GM19438 (cell line): ENCODE measurements around the gene ARPC1A.
"Not testable (repeated sequence)": the region's sequence is repeated elsewhere in the genome, so short reads cannot be mapped to it uniquely, and the experiment has no call there.

Experiments
- ATAC-seq: cut with Tn5 transposase; IDR thresholded peaks from one replicate; pipeline ENCODE4 v1.9.1; 2021; ENCODE audit warnings: low read depth; ENCODE audit not compliant: unreplicated experiment

Gene ARPC1A

DNA sequence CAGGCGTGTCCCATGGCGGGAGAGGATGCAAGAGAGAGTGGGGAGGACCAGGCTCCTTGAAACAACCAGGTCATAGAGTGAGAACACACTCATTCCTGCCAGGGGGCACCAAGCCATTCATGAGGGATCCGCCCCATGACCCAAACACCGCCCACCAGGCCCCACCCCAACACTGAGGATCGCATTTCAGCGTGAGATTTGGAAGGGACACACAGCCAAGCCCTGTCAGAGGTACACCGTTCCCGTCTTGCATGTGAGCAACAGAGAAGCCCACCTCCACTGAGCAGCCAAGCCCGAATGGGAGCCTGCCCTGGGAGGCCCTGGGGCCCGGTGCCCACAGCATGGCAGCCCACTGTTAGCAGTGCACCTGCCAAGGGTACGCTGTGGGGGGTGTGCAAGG, 40.9 kb downstream of the ARPC1A start:
- ATAC-seq = no peak

DNA sequence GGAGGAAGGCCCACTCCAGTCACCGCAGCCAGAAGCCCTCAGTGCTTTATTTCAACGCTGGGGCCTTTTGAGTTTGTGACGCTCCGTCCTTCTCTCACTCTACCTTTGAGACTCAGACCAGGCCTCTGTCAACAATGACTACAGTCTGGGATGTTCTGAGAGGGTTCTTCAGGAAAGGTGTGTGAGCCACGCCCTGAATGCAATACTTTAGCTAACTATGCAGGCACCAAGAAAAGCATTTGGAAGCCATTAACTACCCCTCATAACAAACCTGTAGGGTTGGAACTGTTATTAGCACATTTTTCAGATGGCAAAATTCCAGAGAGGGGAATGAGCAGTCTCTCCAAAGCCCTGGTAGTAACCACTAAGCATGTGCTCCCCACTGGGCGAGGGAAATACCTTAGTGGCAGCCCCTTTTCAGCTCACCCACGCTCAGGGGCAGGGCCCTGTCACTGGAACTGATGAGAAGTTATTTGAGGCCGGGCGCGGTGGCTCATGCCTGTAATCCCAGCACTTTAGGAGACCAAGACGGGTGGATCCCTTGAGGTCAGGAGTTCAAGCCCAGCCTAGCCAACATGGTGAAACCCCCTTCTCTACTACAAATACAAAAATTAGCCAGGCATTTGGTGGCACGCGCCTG, 43.2 kb downstream of the ARPC1A start:
- ATAC-seq = no peak

DNA sequence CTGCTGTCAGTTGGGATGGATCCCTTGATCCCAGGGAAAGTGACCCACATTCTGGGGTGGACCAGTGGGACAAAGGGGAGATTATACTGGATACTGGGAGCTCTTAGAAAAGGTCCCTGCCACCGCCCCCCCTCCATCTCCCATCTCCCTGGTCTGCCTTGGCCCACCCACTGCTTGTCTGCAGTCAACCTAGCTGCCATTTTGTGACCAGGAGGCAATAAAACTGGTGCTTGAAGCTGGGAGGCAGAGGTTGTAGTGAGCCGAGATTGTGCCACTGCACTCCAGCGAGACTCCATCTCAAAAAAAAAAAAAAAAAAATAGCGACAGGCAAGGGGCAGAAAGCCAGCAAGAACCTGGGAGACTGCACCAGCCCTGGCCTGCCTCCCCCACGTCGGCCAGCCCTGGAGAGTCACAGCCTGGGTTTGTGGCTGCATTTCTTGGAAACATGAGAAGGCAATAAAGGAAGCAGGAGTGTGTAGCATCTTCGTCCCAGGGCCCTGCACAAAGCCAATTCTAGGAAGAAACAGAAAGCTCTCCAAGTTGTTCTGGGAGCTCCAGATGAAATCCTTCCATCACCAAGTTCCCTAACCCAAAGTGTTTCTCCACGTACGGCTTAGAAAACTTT, 44.2 kb downstream of the ARPC1A start:
- no peak for ATAC-seq

DNA sequence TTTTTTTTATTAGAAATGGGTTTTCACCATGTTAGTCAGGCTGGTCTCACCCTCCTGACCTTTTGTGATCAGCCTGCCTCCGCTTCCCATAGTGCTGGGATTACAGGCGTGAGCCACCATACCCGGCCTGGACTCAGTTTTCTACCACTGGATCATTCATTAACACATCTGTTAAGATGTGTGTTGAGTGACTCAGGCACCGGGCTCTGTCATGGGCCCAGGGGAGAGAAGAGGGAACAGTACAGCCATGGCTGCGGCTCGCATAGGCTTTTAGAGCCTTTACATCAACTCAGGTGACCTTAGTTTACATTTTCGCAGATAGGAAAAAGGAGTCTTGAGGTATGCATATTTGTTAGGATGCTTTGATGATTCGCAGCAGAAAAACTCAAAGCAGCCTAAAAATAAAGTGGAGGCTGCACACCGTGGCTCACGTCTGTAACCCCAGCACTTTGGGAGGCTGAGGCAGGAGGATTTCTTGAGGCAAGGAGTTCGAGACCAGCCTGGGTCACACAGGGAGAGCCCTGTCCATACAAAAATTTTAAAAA, 45.8 kb downstream of the ARPC1A start:
- no peak for ATAC-seq

DNA sequence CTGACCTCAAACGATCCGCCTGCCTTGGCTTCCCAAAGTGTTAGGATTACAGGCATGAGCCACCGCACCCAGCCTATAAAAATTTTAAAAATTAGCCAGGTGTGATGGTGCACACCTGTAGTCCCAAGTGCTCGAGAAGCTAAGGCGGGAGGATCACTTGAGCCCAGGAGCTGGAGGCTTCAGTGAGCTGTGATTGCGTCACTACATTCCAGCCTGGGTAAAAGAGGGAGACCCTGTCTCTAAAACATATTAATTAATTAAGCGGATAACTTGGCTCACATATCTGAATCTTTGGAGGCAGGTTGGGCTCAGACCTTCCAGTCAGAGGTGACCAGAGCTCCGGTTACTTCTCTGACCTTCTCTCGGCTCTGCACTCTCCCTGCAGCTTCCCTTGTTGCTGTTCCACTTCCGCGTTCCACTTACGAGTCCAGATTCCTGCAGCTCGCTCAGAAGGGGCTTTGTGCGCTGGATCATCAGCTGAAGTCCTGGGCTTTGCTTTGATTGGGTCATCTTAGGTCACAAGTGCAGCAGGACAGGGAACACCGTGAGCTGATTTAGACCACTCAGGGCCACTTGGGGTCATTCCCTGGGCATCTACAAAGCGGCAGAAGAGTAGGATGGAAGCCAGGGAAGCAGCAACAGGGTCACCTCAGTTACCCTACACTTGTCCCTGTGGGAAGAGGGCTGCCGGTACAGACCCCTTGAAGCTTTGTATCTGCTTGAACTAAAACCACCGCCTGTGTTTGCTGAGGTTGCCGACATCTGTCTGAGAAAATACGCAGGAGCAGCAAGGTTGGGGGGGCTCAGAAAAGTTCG, 46.8 kb downstream of the ARPC1A start:
- ATAC-seq = no peak

DNA sequence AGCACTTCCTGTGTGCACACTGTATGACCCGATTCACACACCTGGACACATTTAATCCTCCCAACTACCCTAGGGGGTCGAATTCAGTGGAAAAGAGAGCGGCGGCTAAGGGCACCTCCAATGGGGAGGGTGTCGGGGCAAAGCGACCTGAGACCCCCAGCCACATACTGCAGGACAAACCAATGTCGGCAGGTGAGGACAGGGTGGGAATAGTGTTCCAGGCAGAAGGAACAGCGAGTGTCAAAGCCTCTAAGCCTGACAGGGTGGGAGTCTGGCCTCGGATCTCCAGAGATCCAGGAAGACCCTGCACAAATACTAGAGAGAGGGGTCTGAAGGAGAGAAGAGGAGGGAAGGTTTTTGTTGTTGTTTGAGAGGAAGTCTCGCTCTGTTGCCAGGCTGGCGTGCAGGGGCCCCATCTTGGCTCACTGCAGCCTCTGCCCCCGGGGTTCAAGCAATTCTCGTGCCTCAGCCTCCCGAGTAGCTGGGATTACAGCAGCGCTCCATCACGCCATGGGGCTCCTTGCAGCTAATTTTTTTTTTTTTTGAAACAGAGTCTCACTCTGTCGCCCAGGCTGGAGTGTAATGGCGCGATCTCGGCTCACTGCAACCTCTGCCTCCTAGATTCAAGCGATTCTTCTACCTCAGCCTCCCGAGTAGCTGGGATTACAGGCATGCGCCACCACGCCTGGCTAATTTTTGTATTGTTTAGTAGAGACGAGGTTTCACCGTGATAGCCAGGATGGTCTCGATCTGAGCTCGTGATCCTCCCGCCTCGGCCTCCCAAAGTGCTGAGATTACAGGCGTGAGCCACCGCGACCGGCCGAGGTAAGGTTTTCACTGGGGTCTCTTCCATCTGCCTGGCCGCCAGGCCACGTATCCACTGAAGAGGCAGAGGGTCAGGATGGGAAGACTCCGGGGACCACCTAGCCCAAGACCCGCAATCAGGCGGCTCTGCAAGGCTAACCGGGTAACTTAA, 47.7 kb downstream of the ARPC1A start:
- no peak for ATAC-seq

DNA sequence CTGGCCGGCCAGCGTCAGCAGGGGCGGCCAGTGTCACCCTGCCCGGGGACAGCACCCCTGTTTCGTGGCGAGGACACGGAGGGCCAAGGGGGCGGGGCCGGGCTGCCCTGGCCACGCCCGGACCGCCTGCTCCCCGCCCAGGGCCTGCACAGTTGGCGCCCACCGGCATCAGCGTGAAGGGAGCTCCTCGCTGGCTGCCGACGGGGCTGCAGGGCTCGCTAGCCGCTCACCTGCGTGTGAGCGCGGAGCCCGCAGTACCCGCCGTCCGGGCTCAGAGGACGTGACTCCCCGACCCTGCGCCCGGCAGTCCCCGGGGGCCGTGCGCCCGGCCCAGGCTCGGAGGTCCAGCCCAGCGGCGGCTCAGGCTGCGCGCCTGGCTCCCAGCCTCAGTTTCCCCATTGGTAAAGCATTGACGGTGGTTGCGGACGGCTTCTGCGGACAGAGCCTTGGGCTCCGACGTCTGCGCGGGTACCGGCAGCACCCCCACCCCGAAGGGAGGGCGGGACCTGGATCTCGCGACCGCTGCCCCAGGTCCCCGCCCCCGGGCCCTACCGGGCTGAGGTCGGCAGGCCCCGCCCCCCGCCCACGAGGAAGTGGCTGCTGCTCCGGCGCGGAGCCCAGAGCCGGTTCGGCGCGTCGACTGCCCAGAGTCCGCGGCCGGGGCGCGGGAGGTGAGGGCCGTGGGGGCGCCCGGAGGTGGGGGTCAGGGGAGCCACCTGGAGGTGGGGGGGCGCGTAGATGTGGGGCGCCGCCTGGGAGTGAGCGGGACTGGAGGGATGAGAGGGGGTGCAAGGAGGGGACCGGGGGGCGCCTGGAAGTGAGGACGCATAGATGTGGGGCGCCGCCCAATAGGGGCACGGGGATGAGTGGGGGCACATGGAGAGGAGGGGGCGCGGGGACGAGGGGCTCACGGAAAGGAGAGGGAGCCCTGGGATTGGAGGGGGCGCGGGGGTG, 48.7 kb downstream of the ARPC1A start, which contains the start of gene ARPC1B:
ARPC1B (plus strand) TSS at position 620 of the 954 bp plus-strand sequence. CDS start 10,985 bp downstream, outside the sequence.
- ATAC-seq = peak; percentile 67

DNA sequence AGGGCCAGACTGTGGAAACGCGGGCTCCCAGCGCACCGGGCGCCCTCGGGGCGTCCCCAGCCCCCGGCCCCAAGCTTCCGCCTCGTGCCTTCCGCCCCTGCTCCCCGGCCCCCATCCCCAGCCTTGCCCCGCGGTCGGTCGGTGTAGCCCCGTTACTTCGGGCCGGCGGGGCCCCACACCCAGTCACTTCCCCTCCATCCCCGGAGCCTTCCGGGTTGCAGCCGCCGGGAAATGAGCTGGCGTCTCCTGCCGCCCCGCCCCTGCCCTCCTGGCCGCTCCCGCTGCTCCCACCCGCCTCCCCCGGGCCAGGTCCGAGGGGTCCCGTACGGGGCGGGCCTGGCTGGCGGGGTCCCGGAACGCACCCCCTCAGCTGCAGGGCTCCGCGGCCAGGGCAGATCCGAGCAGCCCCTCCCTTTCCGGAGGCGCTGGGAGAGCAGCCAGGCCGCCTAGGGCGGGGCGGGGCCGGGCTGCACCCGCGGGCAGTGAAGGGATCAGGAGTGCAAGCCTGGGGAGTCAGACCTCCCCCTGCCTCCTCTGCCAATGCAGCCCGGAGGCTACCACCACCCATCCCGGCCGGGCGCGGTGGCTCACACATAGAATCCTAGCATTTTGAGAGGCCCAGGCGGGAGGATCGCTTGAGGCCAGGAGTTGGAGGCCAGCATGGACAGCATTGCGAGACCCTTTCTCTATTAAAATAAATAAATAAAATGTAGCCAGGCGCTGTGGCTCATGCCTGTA, 49.5 kb downstream of the ARPC1A start:
- ATAC-seq = peak; percentile 41

DNA sequence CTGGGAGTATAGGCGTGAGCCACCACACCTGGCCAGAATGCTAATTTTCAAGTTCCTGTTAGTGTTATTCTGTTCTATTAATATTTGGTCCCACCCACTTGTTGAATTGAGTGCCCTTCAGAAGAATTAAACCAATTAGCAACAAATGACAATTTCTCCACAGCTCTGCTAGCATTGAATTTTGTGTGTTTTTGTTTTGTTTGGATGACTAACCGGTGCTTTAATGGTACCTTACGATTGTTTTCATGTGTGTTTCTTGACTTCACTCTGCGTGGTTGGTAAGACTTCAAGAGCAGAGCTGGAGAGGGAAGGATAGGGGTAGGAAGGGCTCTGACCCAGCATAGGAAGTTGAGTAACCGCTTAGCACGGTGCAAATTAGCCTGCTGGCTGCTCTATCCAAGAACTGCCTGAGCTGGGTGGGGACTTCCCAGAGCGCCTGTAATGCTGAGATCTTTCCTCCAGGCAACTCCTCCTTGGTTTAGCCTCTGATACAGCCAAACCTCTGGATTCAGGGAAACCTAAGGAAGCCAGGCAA, 53.4 kb downstream of the ARPC1A start:
- ATAC-seq = no peak

DNA sequence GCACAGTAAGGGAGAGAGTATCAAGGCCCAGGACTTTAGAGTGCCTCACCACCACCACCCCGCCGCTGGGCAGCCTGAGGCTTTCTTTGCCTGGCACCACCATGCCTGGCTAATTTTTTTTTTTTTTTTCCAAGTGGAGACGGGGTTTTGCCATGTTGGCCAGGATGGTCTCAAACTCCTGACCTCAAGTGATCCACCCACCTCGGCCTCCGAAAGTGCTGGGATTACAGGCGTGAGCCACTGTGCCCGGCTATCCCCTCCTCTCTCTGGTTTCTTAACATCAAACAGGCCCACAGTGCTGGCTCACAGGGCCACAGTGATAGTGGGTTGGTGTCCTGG, 54.0 kb downstream of the ARPC1A start:
- not testable (repeated sequence) for ATAC-seq

DNA sequence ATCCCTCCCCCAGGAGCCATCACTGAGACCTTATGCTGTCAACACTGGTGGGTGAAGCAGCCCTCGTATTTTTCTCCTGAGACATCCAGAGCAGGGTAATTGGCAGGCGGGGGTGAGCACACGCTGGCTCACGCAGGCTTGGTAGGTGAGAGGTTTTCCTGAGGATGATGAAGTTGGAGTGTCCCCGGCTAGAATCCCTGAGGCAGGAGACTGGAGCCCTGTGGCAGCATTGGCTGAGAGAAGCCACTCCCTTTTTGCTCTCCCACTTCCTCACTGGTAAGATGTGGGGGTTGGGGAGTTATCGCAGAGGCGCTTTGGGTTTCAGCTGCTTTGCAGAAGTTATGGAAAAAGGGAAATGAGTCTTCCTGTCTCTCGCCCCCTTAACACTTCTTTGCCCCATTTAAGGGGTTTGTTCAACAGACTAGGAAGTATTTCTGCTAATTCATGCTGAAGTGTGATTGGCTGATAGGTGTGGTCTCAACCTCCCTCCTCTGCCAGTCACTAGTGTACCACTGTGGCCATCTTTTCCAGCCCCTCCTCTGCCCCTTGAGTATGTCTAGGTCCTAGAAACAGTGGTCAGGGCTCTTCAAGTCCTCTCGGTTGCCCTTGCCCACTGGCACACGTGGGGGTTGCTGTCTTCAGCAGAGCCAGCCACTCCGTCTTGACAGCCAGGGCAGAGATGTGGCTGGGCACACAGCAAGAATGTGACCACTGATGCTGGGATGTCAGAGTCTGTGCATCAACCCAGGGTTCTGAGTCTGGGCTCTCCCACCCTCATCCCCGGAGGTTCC, 54.5 kb downstream of the ARPC1A start:
- ATAC-seq = peak; percentile 36

DNA sequence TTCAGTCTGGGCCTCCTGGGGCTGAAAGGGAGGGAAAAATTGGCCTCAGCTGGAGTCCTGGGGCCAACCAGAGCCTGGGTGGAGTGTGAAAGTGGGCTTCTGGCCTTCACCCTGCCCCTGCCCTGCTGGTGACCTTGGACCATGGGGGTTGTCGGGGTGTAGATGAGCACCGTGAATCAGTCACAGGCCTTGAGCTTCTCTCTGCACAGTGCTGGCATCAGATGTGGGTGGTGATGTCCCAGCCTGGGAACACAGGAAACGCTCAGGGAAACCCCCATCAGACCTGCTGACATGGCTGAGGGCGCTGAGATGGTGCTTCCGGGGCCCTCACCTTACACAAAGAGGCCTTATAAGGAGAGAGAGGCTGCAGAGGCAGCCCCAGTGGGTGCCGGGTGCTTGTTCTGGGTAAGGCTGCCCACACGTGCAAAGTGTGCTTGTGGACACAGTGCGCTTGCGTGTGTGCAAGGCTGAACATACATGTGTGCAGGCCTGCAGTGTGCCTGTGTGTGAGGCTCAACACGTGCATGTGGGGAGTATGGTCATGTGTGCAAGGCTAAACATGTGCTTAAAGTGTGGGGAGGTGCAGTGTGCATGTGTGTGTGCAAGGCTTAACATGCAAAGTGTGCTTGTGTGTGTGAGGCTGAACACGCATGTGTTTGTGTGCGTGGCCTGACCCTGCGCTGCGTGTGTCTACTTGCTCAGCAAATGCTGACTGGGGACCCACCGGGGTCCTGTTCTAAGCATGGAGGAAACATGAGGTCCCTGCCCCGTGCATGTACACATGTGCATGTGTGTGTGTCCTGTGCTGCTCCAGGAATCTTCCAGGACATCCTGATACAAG, 55.3 kb downstream of the ARPC1A start:
- peak; percentile 85 for ATAC-seq

DNA sequence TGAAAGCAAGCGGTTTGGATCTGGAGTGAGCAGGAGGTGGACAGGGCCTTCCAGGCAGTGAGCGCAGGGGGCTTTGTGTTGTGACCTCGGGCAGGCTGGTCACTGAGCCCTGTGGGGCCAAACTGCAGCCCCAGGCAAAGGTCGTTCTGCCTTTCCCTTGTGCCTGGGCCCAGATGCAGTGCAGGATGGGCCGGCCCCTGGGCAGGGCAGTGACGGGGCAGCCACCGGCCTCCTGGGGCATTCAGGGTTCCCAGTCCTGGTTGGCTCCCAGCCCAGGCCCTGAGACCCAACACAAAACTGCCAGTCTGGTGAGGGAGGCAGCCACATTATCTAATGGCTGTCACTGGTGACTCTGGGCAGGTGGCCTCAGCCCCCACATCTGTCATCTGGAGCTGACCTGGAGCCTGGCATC, 56.0 kb downstream of the ARPC1A start:
- no peak for ATAC-seq

DNA sequence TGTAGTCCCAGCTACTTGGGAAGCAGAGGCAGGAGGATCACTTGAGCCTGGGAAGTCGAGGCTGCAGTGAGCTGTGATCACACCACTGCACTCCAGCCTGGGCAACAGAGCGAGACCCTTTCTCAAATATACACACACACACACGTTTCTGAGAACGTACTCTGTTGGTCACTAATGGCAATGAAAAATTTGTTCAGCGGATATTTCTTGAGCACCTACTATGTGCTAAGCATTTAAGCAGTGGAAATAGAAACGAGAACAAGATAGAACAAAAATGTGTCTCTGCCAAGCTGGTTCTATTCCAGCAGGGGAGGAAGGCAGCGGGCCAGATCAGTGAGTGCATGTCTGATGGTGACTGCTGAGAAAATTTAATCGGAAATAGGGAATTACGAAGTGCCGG, 57.5 kb downstream of the ARPC1A start:
- ATAC-seq = no peak

DNA sequence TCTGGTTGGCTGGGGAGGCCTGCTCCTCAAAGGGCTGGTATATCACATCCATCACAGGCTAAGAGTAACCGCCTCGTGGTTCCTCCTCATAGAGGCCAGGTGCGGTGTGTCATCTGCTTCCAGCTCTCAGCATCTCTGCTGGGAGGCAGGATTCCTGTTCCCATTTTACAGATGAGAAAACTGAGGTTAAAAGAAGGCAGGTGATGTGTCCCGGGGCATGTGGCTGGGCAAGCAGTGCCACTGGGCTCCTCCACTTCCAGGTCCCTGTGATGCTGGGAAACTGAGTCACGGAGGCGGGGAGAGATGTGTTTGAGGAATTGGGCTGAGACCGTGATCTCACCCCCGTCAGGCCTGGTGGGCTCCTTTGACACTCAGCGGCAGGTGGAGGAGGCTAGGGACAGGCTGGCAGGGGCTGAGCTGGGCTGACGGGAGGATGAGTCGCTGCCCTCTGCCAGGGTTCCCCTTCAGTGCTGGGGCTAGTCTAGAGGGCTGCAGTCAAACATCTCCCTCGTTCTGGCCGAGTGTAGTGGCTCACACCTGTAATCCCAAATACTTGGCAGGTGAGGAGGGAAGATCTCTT, 58.2 kb downstream of the ARPC1A start:
- no peak for ATAC-seq

DNA sequence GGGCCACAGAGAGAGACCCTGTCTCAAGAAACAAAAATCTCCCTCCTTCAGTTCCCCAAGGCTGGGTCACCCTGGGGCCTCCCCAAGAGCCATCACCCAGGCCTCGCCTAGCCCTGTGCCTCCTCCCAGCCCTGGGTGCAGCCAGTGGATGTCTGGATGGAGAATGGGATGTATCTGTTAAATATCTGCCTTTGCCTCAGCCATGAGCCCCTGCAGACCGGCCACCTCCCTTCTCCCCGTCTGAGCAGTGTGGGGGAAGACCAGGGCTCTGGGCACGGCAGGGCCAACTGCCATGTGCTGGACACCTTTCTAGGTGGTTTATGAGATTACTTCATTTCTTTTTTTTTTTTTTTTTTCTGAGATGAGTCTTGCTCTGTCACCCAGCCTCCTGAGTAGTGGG, 58.8 kb downstream of the ARPC1A start:
- no peak for ATAC-seq
